ENCODE data around the gene POSTN. TPM values are rescaled to one million over a fixed set of nuclear protein-coding genes. Genes with fewer than 3 reads are reported as not detected.

Gene POSTN
- total RNA-seq = not detected in 2 replicates

- DNase-seq = no peak
- intact Hi-C loops (cut with micrococcal nuclease) = no loop called here
- Mint-ChIP-seq H3K36me3 (ENCODE audit: low read depth) (no peaks in the 10 kb centered on the region), H3K4me3 (no peak within 1 kb of the TSS), H3K4me1 (no peaks in the 10 kb centered on the region), H3K27me3 (no peaks in the 10 kb centered on the region), H3K9me3 (no peaks in the 10 kb centered on the region), H3K27ac (no peak within 1 kb of the TSS)
Observed at GRCh38 chr13:37598597-37598996, at the start of gene POSTN. Gene POSTN, minus strand, starts transcription at chr13:37598768. Its CDS starts 42 bp downstream, at chr13:37598726.

- H3K27me3 Mint-ChIP-seq = no peaks in the 10 kb centered on the region
- no peaks in the 10 kb centered on the region for H3K9me3 Mint-ChIP-seq
- no peak overlapping the region for H3K27ac Mint-ChIP-seq
- no peaks in the 10 kb centered on the region for H3K36me3 Mint-ChIP-seq (ENCODE audit: low read depth)
- H3K4me3 Mint-ChIP-seq = no peak overlapping the region
- no peaks in the 10 kb centered on the region for H3K4me1 Mint-ChIP-seq
- no peak for DNase-seq
- intact Hi-C loops (cut with micrococcal nuclease) = no loop called here
Observed at GRCh38 chr13:37647031-37647650, 48.6 kb upstream of the POSTN start.

DNA sequence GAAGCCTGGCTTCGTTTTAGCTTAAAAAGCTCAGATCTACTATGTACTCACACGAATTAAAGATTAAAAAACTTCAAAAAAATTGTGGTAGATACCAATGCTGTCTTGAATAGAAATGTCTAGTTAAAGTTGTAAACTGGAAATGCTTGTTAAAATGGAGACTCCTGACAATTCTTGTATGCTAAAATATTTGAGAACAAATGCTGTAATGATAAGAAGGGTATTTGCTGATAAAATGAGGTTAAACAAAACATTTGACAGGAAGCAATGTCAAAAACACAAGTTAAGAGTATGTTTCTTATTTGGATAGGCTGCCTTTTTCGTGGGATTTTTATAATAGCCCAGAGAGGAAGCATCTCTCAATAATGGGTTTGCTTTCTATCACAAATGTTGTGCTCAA, 48.0 kb upstream of the POSTN start:
- no peak overlapping the region for H3K27ac Mint-ChIP-seq
- no peaks in the 10 kb centered on the region for H3K9me3 Mint-ChIP-seq
- H3K4me3 Mint-ChIP-seq = no peak overlapping the region
- DNase-seq = no peak
- H3K4me1 Mint-ChIP-seq = no peaks in the 10 kb centered on the region
- intact Hi-C loops (cut with micrococcal nuclease) = no loop called here
- no peaks in the 10 kb centered on the region for H3K36me3 Mint-ChIP-seq (ENCODE audit: low read depth)
- H3K27me3 Mint-ChIP-seq = no peaks in the 10 kb centered on the region

- Mint-ChIP-seq H3K27ac (no peak overlapping the region), H3K4me3 (no peak overlapping the region), H3K36me3 (ENCODE audit: low read depth) (no peaks in the 10 kb centered on the region), H3K27me3 (no peaks in the 10 kb centered on the region), H3K9me3 (no peaks in the 10 kb centered on the region), H3K4me1 (no peaks in the 10 kb centered on the region)
- DNase-seq = no peak
- intact Hi-C loops (cut with micrococcal nuclease) = no loop called here
Observed at GRCh38 chr13:37645181-37645740, 46.7 kb upstream of the POSTN start.

DNA sequence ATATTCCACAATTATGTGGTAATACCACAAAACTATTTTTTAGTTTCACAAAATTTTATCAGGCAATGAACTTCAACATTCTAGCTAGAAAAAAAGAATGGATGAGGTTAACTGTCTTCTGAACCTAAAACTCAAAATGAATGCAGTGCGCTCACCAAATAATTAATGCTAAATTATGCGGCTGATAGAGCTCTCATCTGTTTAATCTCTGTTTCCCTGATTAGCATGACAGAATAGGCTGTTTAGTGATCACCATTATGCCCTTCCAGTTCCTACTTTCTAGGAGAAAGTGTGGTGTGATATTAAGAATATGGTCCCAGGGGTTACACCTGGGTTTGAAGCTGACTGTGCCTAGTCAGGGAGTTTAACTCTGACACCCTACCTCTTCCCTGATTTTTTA, 42.8 kb upstream of the POSTN start:
- Mint-ChIP-seq H3K27me3 (no peaks in the 10 kb centered on the region), H3K36me3 (ENCODE audit: low read depth) (no peaks in the 10 kb centered on the region), H3K4me1 (no peaks in the 10 kb centered on the region), H3K9me3 (no peaks in the 10 kb centered on the region), H3K4me3 (no peak overlapping the region), H3K27ac (no peak overlapping the region)
- intact Hi-C loops (cut with micrococcal nuclease) = no loop called here
- no peak for DNase-seq

DNA sequence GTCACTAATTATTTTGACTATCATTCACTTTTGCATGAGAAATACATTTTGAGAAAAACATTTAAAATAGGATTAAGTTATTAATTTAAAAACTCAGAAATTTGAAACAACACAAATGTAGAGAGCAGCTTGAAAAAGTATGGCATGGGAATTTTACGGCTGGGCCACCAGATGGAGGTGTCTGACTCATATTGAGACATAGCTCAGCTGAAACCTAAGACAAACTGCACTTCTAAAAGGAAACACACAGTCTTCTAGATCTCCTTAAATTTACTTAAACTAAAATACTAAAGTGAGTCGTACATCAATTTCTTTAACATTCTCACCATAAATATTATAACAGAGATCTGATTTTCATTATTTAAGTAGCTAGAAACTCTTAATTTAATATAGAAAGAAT, 41.9 kb upstream of the POSTN start:
- no peaks in the 10 kb centered on the region for H3K36me3 Mint-ChIP-seq (ENCODE audit: low read depth)
- no peak overlapping the region for H3K27ac Mint-ChIP-seq
- DNase-seq = no peak
- H3K4me1 Mint-ChIP-seq = no peaks in the 10 kb centered on the region
- H3K4me3 Mint-ChIP-seq = no peak overlapping the region
- intact Hi-C loops (cut with micrococcal nuclease) = no loop called here
- no peaks in the 10 kb centered on the region for H3K9me3 Mint-ChIP-seq
- H3K27me3 Mint-ChIP-seq = no peaks in the 10 kb centered on the region

DNA sequence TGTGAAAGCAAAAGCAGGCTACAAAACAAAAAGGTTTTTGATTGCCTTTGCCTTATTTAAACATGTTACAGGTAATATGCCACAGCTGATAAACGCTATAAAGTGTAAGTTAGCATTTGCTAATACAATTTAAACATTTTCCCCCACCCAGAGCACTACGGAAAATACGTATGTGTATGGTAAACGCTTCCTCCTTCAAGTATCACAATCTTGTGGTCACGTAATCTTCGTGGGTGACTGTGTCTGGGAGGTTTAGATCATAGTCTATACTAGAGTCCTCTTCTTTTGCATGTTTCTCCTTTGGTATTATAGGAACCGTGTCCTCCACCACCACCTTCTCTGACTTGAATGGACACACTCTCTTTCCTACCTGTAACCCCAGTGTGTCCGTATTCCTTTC, 38.1 kb upstream of the POSTN start:
- Mint-ChIP-seq H3K9me3 (no peaks in the 10 kb centered on the region), H3K4me3 (no peak overlapping the region), H3K27ac (no peak overlapping the region), H3K36me3 (ENCODE audit: low read depth) (no peaks in the 10 kb centered on the region), H3K4me1 (no peaks in the 10 kb centered on the region), H3K27me3 (no peaks in the 10 kb centered on the region)
- intact Hi-C loops (cut with micrococcal nuclease) = no loop called here
- DNase-seq = no peak

- Mint-ChIP-seq H3K9me3 (peaks cover 5% of the 10 kb centered on the region), H3K36me3 (ENCODE audit: low read depth) (no peaks in the 10 kb centered on the region), H3K4me3 (no peak overlapping the region), H3K4me1 (no peaks in the 10 kb centered on the region), H3K27me3 (no peaks in the 10 kb centered on the region), H3K27ac (no peak overlapping the region)
- DNase-seq = no peak
- intact Hi-C loops (cut with micrococcal nuclease) = no loop called here
Observed at GRCh38 chr13:37632294-37632693, 33.7 kb upstream of the POSTN start.

- H3K27ac Mint-ChIP-seq = no peak overlapping the region
- H3K4me1 Mint-ChIP-seq = no peaks in the 10 kb centered on the region
- no peak overlapping the region for H3K4me3 Mint-ChIP-seq
Observed at GRCh38 chr13:37627428-37627827, 28.9 kb upstream of the POSTN start.

DNA sequence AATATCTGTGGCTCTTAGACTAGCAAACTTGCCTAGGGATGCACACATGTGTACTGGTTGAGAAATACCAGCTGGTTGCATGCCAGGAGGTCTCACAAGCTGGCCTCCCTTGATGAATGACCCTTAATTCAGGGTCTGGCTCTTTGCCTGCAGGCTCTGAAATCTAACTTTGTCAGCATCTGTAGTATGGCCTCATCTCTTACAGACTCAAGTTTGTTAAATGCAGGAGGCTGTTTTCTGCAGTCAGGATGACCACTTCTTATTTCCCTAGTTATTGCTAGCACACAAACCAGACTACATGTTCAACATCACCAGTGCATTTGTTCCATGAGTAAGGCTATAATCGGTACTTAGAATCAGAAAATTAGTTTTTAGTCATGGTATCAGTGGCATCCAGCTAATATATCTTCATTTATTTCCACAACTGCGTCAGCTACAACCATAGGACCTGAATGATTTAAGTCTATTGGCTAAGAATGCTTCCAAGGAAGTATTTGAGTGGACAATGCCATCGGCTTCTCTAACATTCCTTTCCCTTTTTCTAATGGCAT, 23.3 kb upstream of the POSTN start:
- Mint-ChIP-seq H3K27ac (no peak overlapping the region), H3K36me3 (ENCODE audit: low read depth) (no peaks in the 10 kb centered on the region), H3K27me3 (no peaks in the 10 kb centered on the region), H3K4me1 (no peaks in the 10 kb centered on the region), H3K4me3 (no peak overlapping the region), H3K9me3 (no peaks in the 10 kb centered on the region)
- no peak for DNase-seq
- intact Hi-C loops (cut with micrococcal nuclease) = no loop called here

More at GRCh38 chr13:37627428-37627827, 28.9 kb upstream of the POSTN start:
- intact Hi-C loops (cut with micrococcal nuclease) = loop anchor here (5.0 kb wide), 1 partner anchor 855 kb away; no protein-coding TSS in a partner anchor
- H3K36me3 Mint-ChIP-seq (ENCODE audit: low read depth) = no peaks in the 10 kb centered on the region
- H3K27me3 Mint-ChIP-seq = no peaks in the 10 kb centered on the region
- H3K9me3 Mint-ChIP-seq = peaks cover 5% of the 10 kb centered on the region
- no peak for DNase-seq

DNA sequence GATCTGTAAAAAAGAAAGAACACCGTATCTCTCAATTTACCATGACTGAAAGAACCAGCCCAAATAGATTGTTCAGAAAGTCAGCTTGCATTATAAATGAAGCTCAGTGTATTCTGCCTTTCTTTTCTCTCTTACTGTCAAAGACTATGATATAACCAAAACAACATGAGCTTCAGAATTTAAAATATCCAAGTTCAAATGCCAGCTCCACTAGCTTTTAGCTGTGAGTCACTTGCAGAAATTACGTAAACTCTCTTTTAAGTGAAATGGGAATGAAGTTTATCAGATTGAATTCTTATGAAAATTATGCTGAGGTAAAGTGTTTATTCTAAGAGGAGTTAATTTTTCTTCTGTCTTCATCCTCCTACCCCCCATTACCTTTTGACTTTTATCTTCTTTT, 20.0 kb upstream of the POSTN start:
- Mint-ChIP-seq H3K27me3 (no peaks in the 10 kb centered on the region), H3K4me3 (no peak overlapping the region)
- intact Hi-C loops (cut with micrococcal nuclease) = no loop called here

GRCh38 chr13:37617173-37617572, 18.6 kb upstream of the POSTN start:
- no peak for DNase-seq
- Mint-ChIP-seq H3K9me3 (no peaks in the 10 kb centered on the region), H3K4me1 (no peaks in the 10 kb centered on the region), H3K36me3 (ENCODE audit: low read depth) (no peaks in the 10 kb centered on the region), H3K4me3 (no peak overlapping the region), H3K27ac (no peak overlapping the region), H3K27me3 (no peaks in the 10 kb centered on the region)
- intact Hi-C loops (cut with micrococcal nuclease) = no loop called here

More for the DNA sequence above, 20.0 kb upstream of the POSTN start:
- no peak overlapping the region for H3K27ac Mint-ChIP-seq
- DNase-seq = no peak
- H3K9me3 Mint-ChIP-seq = no peaks in the 10 kb centered on the region
- H3K36me3 Mint-ChIP-seq (ENCODE audit: low read depth) = no peaks in the 10 kb centered on the region
- H3K4me1 Mint-ChIP-seq = no peaks in the 10 kb centered on the region

DNA sequence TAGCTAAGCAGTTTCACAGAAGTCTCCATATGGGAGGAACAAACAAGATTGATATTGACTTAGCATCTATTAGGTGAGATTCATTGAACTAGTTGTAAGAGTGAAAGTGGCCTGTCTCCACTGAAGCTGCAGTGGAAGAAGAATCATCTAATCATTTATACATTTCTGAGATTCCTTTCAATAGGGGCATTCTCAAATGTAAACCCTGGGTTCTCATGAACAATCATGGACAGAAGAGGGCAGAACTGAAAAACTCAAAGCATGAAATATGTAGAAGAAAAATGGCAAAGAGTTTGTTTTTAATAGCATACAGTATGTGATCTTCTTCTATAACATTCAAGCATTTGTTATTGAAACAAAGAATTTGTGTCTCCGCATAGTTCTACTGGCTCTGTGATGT, 17.6 kb upstream of the POSTN start:
- no peak for DNase-seq
- H3K4me3 Mint-ChIP-seq = no peak overlapping the region
- no peaks in the 10 kb centered on the region for H3K4me1 Mint-ChIP-seq
- intact Hi-C loops (cut with micrococcal nuclease) = no loop called here
- H3K27me3 Mint-ChIP-seq = no peaks in the 10 kb centered on the region
- no peaks in the 10 kb centered on the region for H3K36me3 Mint-ChIP-seq (ENCODE audit: low read depth)
- H3K27ac Mint-ChIP-seq = no peak overlapping the region
- no peaks in the 10 kb centered on the region for H3K9me3 Mint-ChIP-seq

GRCh38 chr13:37615276-37615675, 16.7 kb upstream of the POSTN start:
- Mint-ChIP-seq H3K36me3 (ENCODE audit: low read depth) (no peaks in the 10 kb centered on the region), H3K27me3 (no peaks in the 10 kb centered on the region), H3K4me3 (no peak overlapping the region), H3K9me3 (no peaks in the 10 kb centered on the region), H3K27ac (no peak overlapping the region), H3K4me1 (no peaks in the 10 kb centered on the region)
- no peak for DNase-seq
- intact Hi-C loops (cut with micrococcal nuclease) = no loop called here

DNA sequence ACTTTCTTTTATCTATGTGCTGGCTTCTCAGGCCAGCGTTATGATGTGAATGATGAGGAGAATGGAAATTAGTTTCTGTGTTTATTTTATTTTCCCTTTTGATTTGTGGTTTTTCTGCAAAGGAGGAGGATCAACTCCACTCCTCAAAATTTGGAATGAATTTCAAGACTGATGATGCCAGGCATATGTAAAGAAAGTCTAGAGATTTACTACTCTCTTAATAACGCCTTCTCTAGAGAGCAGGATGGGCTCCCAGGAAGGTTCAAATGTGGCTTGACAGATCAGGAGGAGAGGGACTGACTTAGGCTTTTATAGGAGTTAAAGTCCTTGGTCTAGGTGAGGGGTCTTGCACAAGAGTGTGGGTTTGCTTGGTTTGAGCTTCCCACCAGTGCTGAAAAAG, 15.1 kb upstream of the POSTN start:
- intact Hi-C loops (cut with micrococcal nuclease) = no loop called here

More for the DNA sequence above, 15.1 kb upstream of the POSTN start:
- H3K4me1 Mint-ChIP-seq = no peaks in the 10 kb centered on the region
- H3K27ac Mint-ChIP-seq = no peak overlapping the region
- H3K4me3 Mint-ChIP-seq = no peak overlapping the region
- no peak for DNase-seq
- no peaks in the 10 kb centered on the region for H3K27me3 Mint-ChIP-seq
- no peaks in the 10 kb centered on the region for H3K9me3 Mint-ChIP-seq
- no peaks in the 10 kb centered on the region for H3K36me3 Mint-ChIP-seq (ENCODE audit: low read depth)
